ENCODE data around the gene GCSAM. TPM values are rescaled to one million over a fixed set of nuclear protein-coding genes. Genes with fewer than 3 reads are reported as not detected.
A peak's percentile ranks its signal among the peaks of the same experiment; 100 is the strongest.

GCSAM gene
- total RNA-seq, 1 donor from 2014 or later = 0.90 TPM

DNA sequence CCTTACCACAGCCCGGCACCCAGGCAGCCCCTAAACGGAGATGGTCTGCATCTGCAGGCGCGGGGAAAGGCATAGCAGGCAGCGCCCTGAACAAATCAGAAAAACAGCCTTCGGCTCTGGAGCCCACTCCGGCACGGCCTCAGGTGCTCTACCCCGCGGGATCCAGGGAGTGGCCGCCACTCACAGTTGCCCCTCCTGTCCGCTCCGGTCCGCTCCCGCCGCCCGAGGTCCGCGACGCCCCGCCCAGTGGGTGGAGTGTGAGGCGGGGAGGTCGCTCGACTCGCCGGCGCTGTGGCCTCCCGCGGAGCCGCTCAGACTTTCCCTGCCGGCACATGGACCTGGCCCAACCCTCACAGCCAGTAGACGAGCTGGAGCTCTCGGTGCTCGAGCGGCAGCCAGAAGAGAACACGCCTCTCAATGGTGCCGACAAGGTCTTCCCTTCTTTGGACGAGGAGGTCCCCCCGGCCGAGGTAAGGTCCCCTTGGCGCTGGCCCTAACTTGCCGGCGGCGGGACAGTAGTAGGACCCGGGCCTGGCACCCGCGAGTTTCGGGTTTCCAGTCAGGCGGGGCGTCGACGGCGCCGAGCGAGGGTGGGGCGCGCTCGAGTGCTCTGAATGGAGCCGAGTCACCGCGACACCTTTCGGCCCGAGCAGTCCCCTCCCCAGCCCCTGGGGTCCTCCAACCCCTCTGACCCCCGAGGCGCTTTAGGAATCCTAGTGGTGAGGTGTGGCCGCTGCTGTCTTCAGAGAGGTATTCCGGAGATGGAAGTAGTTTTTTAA lies 46.8 kb downstream of the GCSAM start, which contains the start of gene C3orf52:
C3orf52 (plus strand) TSS at position 314 of the 779 bp plus-strand sequence; CDS start at position 333, 19 bp downstream.
- Histone ChIP-seq H3K4me3 (peak within 1 kb of the TSS; percentile 63), H3K36me3 (no peaks in the 10 kb centered on the region), H3K9me3 (no peaks in the 10 kb centered on the region), H3K27me3 (no peaks in the 10 kb centered on the region), H3K27ac (peak within 1 kb of the TSS; percentile 76), H3K4me1 (peaks cover 9% of the 10 kb centered on the region)
- intact Hi-C loops (cut with DNase I) = no loop called here
- DNase-seq = peak; percentile 94
- TF ChIP-seq, protein P1, sequence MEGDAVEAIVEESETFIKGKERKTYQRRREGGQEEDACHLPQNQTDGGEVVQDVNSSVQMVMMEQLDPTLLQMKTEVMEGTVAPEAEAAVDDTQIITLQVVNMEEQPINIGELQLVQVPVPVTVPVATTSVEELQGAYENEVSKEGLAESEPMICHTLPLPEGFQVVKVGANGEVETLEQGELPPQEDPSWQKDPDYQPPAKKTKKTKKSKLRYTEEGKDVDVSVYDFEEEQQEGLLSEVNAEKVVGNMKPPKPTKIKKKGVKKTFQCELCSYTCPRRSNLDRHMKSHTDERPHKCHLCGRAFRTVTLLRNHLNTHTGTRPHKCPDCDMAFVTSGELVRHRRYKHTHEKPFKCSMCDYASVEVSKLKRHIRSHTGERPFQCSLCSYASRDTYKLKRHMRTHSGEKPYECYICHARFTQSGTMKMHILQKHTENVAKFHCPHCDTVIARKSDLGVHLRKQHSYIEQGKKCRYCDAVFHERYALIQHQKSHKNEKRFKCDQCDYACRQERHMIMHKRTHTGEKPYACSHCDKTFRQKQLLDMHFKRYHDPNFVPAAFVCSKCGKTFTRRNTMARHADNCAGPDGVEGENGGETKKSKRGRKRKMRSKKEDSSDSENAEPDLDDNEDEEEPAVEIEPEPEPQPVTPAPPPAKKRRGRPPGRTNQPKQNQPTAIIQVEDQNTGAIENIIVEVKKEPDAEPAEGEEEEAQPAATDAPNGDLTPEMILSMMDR (IDR thresholded peaks at IDR 0.05) = peak; percentile 15
- ATAC-seq = peak; percentile 97

GRCh38 chr3:112085735-112086075 lies 47.3 kb downstream of the GCSAM start:
- H3K4me1 ChIP-seq = peaks cover 9% of the 10 kb centered on the region
- no peaks in the 10 kb centered on the region for H3K27me3 ChIP-seq
- H3K36me3 ChIP-seq = no peaks in the 10 kb centered on the region
- DNase-seq (no peak), ATAC-seq (no peak)
- TF ChIP-seq, protein P1 (IDR thresholded peaks at IDR 0.05) = no peak
- intact Hi-C loops (cut with DNase I) = no loop called here
- H3K4me3 ChIP-seq = peak overlapping the region; percentile 63
- H3K9me3 ChIP-seq = no peaks in the 10 kb centered on the region
- peak overlapping the region; percentile 76 for H3K27ac ChIP-seq

GRCh38 chr3:112084980-112085705 lies 47.9 kb downstream of the GCSAM start:
- no peak overlapping the region for H3K4me3 ChIP-seq
- peaks cover 5% of the 10 kb centered on the region for H3K4me1 ChIP-seq
- intact Hi-C loops (cut with DNase I) = no loop called here
- ATAC-seq = no peak
- TF ChIP-seq, protein P1 (IDR thresholded peaks at IDR 0.05) = no peak
- H3K9me3 ChIP-seq = no peaks in the 10 kb centered on the region
- H3K36me3 ChIP-seq = no peaks in the 10 kb centered on the region
- H3K27ac ChIP-seq = no peak overlapping the region
- no peaks in the 10 kb centered on the region for H3K27me3 ChIP-seq
- DNase-seq = no peak

DNA sequence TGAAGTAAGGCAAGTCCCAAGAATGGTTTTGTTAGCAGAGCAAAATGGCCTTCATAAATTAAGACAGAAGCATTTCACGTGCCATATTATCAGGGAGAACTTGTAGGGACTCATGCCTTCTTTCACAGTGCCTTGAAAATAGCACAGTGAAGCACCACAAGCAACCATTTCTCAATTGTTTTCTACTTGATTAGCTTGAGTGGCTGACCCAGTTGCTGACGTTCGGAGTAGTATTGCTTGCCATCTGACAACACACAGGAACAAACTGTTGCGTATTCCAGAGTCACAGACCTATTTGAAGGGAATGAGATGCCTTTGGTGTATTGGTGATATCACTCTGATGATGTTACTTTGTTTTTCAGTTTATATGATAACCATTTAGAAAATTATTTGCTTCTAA lies 49.8 kb downstream of the GCSAM start:
- ATAC-seq (peak; percentile 3), DNase-seq (no peak)
- Histone ChIP-seq H3K27me3 (no peaks in the 10 kb centered on the region), H3K9me3 (no peaks in the 10 kb centered on the region), H3K27ac (no peak overlapping the region), H3K36me3 (no peaks in the 10 kb centered on the region), H3K4me3 (no peak overlapping the region), H3K4me1 (peaks cover 5% of the 10 kb centered on the region)
- intact Hi-C loops (cut with DNase I) = no loop called here
- TF ChIP-seq, protein P1 (IDR thresholded peaks at IDR 0.05) = no peak

GRCh38 chr3:112078125-112079083 lies 54.6 kb downstream of the GCSAM start:
- intact Hi-C loops (cut with DNase I) = no loop called here
- DNase-seq (no peak), ATAC-seq (no peak)
- Histone ChIP-seq H3K27me3 (peaks cover 7% of the 10 kb centered on the region), H3K9me3 (no peaks in the 10 kb centered on the region), H3K4me1 (no peaks in the 10 kb centered on the region), H3K36me3 (no peaks in the 10 kb centered on the region), H3K4me3 (no peak overlapping the region), H3K27ac (no peak overlapping the region)
- TF ChIP-seq, protein P1 (IDR thresholded peaks at IDR 0.05) = no peak

Data from upper lobe of right lung (tissue), 1 donor.